ENCODE data around the gene RPS2. TPM values are rescaled to one million over a fixed set of nuclear protein-coding genes. Genes with fewer than 3 reads are reported as not detected.

Gene RPS2
- polyA plus RNA-seq, 1 of the 3 experiments (the other 2 are of a cell fraction): 6,384 TPM

- Histone ChIP-seq H3K27ac (ENCODE audit: low read depth in 2 of 2, low read length in 1 of 2) (no peak overlapping the region), H3K9me2 (no peaks in the 10 kb centered on the region), H3K79me2 (ENCODE audit: insufficient read depth) (peaks cover 19% of the 10 kb centered on the region; the same call in 1 of the 2 replicates), H3K4me2 (peak overlapping the region; percentile 99), H3K4me1 (ENCODE audit: control insufficient read depth in 1 of 2, insufficient read depth in 2 of 2, low read depth in 1 of 2, low read length in 1 of 2) (peaks cover 8 to 32% of the 10 kb centered on the region in 2 experiments; a peak in 2 of 4 replicates), H3K27me3 (ENCODE audit: insufficient read depth) (no peaks in the 10 kb centered on the region), H4K20me1 (ENCODE audit: insufficient read depth) (no peaks in the 10 kb centered on the region), H2AFZ (ENCODE audit: low read depth) (no peak overlapping the region), H3K9me3 (no peaks in the 10 kb centered on the region), H3F3A (replicated peaks; ENCODE audit: insufficient read depth) (peaks cover 15% of the 10 kb centered on the region), H3K9ac (peak overlapping the region; percentile 85; the same call in 1 of the 2 replicates), H3K36me3 (replicated peaks in 1 of 2; ENCODE audit: control insufficient read depth in 1 of 2, insufficient read depth in 2 of 2, low read length in 1 of 2) (peaks cover 5 to 13% of the 10 kb centered on the region in 2 experiments), H3K4me3 (ENCODE audit: low read depth in 2 of 2, low read length in 1 of 2) (peak overlapping the region; percentile 77 to 80; a peak in 3 of 4 replicates)
- POLR2A ChIA-PET: interaction anchor here (1.1 to 1.8 kb wide), 3 partner anchors 14 to 21 kb away, joined by 4 to 8 read pairs (median 5); partner anchors contain the start of genes RPS2 and TBL3
- 92% methylated on average over 13 of the region's 14 CpGs for WGBS (ENCODE audit: low lambda C conversion rate)
- CTCF ChIA-PET: interaction anchor here (1.0 to 12.9 kb wide), 3 partner anchors 9 to 31 kb away, joined by 3 to 108 read pairs (median 3); no protein-coding TSS in a partner anchor
- TF ChIP-seq NRF1 (IDR thresholded peaks at IDR 0.05; ENCODE audit: low read depth, low read length): no peak
- no peak for TF ChIP-seq NFIC (IDR thresholded peaks at IDR 0.05; ENCODE audit: borderline replicate concordance)
- no peak for TF ChIP-seq FOXJ3 (CRISPR knock-in tag; IDR thresholded peaks at IDR 0.05)
- TF ChIP-seq FOSL2 (IDR thresholded peaks at IDR 0.05; ENCODE audit: borderline replicate concordance, low read depth): no peak
- TF ChIP-seq RXRA (IDR thresholded peaks at IDR 0.05; ENCODE audit: borderline replicate concordance, low read depth): no peak
- no peak for TF ChIP-seq TEAD4 (IDR thresholded peaks at IDR 0.05; ENCODE audit: borderline replicate concordance, insufficient read depth)
- TF ChIP-seq ELF1 (IDR thresholded peaks at IDR 0.05): no peak
- no peak for TF ChIP-seq MEF2A (IDR thresholded peaks at IDR 0.05; ENCODE audit: borderline replicate concordance, low read depth)
- TF ChIP-seq TAF1 (IDR thresholded peaks at IDR 0.05; ENCODE audit: borderline replicate concordance, low read depth, low read length): no peak
- no peak for TF ChIP-seq SIN3A (IDR thresholded peaks at IDR 0.05; ENCODE audit: borderline replicate concordance, low read depth, low read length)
- no peak for DNase-seq
Observed at GRCh38 chr16:1985466-1986150, 21.0 kb upstream of the RPS2 start.

DNA sequence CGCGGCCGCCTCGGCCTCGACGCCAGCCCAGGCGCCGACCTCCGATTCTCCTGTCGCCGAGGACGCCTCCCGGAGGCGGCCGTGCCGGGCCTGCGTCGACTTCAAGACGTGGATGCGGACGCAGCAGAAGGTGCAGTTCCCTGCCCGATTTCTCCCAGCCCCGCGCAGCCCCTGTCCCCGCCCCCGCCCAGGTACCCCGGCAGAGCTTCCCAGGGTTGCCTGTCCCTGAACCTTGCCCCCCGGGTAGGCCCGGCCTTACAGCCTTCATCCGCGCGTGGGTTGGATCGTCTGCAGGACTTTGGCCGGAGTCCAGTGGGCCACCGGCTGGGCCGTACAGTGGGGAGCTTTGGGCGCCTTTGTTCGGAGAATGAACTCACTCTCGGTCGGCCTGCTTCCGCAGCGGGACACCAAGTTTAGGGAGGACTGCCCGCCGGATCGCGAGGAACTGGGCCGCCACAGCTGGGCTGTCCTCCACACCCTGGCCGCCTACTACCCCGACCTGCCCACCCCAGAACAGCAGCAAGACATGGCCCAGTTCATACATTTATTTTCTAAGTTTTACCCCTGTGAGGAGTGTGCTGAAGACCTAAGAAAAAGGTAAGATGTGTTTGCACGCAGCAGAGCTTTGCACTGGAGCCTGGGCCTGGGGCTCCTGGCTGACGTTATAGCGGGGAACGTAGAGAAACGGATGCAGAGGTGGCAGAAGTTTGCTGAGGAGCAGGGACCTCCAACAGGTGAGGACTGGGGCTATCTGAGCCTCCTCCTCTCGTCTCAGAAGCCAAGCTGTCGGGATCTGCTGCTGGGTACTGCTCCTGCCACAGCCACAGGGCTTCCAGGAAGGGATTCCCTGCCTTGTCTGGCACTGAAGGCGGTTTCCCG lies 20.0 kb upstream of the RPS2 start:
- POLR2A ChIA-PET: interaction anchor here (0.6 to 1.8 kb wide), 5 partner anchors 11 to 171 kb away, joined by 3 to 9 read pairs (median 5); partner anchors contain the start of genes RPS2, TBL3 and TRAF7
- 51% methylated on average over 9 of the region's 58 CpGs for WGBS (ENCODE audit: low lambda C conversion rate)

More for the DNA sequence above, 20.0 kb upstream of the RPS2 start:
- peaks cover 15% of the 10 kb centered on the region for H3F3A ChIP-seq (replicated peaks; ENCODE audit: insufficient read depth)
- H3K9ac ChIP-seq: peak overlapping the region; percentile 85
- CTCF ChIA-PET: interaction anchor here (0.6 to 12.9 kb wide), 6 partner anchors 13 to 1090 kb away, joined by 3 to 108 read pairs (median 5); partner anchors contain the start of gene TBL3
- peak overlapping the region; percentile 39 to 95 for H3K27ac ChIP-seq (ENCODE audit: low read depth in 2 of 2, low read length in 1 of 2)
- no peaks in the 10 kb centered on the region for H3K9me3 ChIP-seq
- peaks cover 19% of the 10 kb centered on the region; the same call in 1 of the 2 replicates for H3K79me2 ChIP-seq (ENCODE audit: insufficient read depth)
- TF ChIP-seq JUND (IDR thresholded peaks at IDR 0.05) (no peak), MEF2A (IDR thresholded peaks at IDR 0.05; ENCODE audit: borderline replicate concordance, low read depth) (no peak), POLR2AphosphoS5 (IDR thresholded peaks at IDR 0.05; ENCODE audit: low read depth, low read length) (no peak), MXI1 (IDR thresholded peaks at IDR 0.05; ENCODE audit: low read depth, low read length) (no peak), RCOR1 (IDR thresholded peaks at IDR 0.05; ENCODE audit: low read length) (no peak), FOXJ3 (CRISPR knock-in tag; IDR thresholded peaks at IDR 0.05) (no peak), TAF1 (IDR thresholded peaks at IDR 0.05; ENCODE audit: borderline replicate concordance, low read depth, low read length) (no peak), NRF1 (IDR thresholded peaks at IDR 0.05; ENCODE audit: low read depth, low read length) (no peak), USF1 (IDR thresholded peaks at IDR 0.05; ENCODE audit: borderline replicate concordance, low read depth) (no peak), RFX5 (IDR thresholded peaks at IDR 0.05; ENCODE audit: low read length) (no peak), TEAD4 (IDR thresholded peaks at IDR 0.05; ENCODE audit: borderline replicate concordance, insufficient read depth) (no peak), GATA2 (CRISPR knock-in tag; IDR thresholded peaks at IDR 0.05) (no peak)
- TF ChIP-seq, protein P1, sequence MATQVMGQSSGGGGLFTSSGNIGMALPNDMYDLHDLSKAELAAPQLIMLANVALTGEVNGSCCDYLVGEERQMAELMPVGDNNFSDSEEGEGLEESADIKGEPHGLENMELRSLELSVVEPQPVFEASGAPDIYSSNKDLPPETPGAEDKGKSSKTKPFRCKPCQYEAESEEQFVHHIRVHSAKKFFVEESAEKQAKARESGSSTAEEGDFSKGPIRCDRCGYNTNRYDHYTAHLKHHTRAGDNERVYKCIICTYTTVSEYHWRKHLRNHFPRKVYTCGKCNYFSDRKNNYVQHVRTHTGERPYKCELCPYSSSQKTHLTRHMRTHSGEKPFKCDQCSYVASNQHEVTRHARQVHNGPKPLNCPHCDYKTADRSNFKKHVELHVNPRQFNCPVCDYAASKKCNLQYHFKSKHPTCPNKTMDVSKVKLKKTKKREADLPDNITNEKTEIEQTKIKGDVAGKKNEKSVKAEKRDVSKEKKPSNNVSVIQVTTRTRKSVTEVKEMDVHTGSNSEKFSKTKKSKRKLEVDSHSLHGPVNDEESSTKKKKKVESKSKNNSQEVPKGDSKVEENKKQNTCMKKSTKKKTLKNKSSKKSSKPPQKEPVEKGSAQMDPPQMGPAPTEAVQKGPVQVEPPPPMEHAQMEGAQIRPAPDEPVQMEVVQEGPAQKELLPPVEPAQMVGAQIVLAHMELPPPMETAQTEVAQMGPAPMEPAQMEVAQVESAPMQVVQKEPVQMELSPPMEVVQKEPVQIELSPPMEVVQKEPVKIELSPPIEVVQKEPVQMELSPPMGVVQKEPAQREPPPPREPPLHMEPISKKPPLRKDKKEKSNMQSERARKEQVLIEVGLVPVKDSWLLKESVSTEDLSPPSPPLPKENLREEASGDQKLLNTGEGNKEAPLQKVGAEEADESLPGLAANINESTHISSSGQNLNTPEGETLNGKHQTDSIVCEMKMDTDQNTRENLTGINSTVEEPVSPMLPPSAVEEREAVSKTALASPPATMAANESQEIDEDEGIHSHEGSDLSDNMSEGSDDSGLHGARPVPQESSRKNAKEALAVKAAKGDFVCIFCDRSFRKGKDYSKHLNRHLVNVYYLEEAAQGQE (IDR thresholded peaks at IDR 0.05; ENCODE audit: low read depth, low read length): no peak
- no peaks in the 10 kb centered on the region for H4K20me1 ChIP-seq (ENCODE audit: insufficient read depth)
- H3K36me3 ChIP-seq (replicated peaks in 1 of 2; ENCODE audit: control insufficient read depth in 1 of 2, insufficient read depth in 2 of 2, low read length in 1 of 2): peaks cover 5 to 13% of the 10 kb centered on the region in 2 experiments
- peak overlapping the region; percentile 77 to 80 for H3K4me3 ChIP-seq (ENCODE audit: low read depth in 2 of 2, low read length in 1 of 2)
- peak overlapping the region; percentile 99 for H3K4me2 ChIP-seq
- DNase-seq: no peak
- H3K4me1 ChIP-seq (ENCODE audit: control insufficient read depth in 1 of 2, insufficient read depth in 2 of 2, low read depth in 1 of 2, low read length in 1 of 2): peaks cover 8 to 29% of the 10 kb centered on the region in 2 experiments; a peak in 2 of 4 replicates
- no peak overlapping the region for H2AFZ ChIP-seq (ENCODE audit: low read depth)
- H3K27me3 ChIP-seq (ENCODE audit: insufficient read depth): no peaks in the 10 kb centered on the region
- H3K9me2 ChIP-seq: no peaks in the 10 kb centered on the region
